RKO (cell line): Measurements from ENCODE around the gene CD27.

Source experiments
- DNase-seq: peaks from one replicate; pipeline ENCODE4 v3.0.0-alpha.2; 2016; ENCODE audit warnings: low spot score

Gene CD27

DNA sequence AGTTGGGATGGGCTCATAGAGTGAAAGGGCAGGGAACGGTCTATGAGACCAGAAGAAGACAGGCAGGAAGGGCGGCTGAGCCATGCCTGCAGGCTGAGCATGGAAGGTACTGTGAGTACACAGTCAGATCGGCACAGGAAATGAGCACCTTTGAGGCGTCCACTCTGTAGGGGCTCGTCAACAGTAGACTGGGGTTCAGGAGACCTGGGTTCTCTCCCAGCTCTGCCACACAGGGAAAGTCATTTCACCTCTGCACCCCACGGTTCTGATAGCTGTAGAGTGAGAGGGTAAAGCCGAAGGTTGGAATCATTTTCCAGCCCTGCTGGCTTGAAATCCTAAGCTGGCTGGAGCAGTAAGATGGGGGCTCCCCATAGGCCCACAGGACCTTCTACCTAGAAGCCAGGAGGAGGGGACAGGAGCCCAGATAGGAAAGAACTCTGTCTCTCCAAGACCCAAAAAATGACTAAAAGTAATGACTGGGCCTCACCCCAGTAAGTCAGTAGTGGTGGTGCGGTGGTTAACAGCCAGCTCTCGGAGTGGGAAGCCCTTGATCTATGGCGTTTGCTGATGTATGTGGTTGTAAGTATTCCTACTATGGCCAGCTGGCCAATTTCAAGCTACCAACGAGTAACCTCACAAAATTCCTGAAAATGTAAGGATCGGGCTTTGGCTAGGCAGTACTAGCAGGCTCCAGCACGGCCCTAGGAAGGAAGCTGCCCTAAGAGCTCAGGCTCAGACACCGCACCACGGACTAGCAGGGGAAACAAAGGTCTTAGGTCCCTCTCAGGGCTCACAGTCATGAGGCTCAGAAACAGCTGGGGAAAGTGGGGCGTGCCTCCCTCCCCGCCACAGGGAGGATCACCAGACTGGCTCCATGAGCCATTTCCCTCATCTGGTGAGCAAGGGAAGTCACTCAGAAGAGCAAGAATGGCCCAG lies 10.3 kb upstream of the CD27 start:
- DNase-seq = no peak

DNA sequence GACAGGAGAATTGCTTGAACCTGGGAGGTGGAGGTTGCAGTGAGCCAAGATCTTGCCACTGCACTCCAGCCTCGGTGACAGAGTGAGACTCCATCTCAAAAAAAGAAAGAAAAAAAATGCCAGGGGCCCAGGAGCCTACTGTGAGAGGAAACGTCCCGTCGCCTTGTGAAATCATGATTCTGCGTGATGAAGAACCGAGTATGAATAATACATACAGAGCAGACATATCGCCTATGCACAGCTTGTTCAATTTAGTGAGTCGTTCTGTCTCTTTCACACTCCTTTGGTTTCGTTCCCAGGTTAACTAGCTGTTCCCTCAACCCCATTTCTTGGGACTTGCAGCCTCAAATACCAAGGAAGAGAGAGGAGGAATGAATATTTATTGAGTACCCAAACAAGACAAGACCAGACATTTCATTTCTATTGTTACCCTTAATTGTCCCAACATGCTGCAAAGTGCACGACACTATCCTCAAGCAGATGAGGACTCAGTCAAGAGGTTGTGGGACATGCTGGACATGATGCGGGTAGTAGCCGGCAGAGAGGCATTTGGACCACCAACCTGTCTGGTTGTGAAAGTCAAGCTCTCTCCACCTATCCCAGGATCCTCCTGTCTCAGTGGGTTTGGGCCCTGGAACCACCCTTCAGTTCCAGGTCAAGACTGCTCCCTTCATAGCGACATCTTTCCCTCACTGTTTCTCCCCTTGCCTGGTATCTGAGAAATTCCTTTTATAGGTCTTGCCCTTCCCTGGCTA lies 8.6 kb upstream of the CD27 start:
- DNase-seq = no peak

DNA sequence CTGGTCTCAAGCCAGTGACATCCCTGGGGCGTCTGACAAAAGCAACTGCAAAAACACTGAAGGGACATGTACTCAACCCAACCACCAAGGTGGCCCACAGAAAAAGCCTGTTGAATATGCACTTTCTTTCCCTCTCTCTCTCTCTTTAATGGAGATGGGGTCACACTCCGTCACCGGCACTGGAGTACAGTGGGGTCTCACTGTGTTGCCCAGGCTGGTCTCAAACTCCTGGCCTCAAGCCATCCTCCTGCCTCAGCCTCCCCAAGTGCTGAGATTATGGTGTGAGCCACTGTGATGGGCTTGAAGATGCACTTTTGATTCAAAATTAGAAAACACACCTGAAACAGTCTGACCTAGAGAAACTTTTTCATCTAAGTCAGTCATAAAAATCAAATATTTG lies 7.2 kb upstream of the CD27 start:
- no peak for DNase-seq

DNA sequence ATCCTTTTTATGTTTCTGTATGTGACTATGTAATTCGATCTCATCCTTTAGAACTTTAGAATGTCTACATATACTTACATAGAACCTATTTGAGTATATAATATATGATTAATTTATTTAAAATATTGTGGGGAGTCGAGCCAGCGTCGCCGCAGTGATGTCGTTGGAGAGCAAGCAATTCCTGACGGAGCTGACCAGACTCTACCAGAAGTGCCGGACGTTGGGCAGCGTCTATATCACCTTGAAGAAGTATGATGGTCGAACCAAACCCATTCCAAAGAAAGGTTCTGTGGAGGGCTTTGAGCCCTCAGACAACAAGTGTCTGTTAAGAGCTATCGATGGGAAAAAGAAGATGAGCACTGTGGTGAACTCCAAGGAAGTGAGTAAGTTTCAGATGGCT lies 6.4 kb upstream of the CD27 start:
- DNase-seq = no peak

DNA sequence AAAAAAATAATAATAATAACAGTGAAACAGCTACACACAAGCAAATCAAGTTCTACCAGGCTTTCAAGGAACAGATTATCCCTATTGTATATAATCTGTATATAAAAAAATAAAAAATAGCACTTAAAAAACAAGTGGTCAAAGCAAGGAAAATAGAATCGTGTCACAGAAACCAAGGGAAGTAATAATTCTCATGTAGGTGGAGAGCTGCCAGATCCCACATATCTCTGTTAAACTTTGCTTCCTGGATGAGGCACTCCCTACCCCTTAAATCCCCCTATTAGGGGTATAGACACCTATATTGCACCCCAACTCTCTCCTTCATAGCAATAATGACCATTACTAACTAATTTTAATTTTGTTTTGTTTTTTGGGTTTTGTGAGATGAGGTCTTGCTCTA lies 4.4 kb upstream of the CD27 start:
- DNase-seq = no peak

DNA sequence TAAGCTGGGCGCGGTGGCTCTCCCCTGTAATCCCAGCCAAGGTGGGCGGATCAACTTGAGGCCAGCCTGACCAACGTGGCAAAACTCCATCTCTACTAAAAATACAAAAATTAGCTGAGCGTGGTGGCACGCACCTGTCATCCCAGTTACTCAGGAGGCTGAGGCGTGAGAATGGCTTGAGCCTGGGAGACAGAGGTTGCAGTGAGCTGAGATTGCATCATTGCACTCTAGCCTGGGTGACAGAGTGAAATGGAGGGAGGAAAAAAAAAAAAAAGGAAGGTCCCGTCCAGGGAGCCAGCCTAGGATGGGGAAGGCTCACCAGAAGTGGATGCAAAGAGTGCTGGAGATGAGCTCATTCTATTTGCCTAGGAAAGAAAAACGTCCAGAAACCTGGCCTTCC lies 1.9 kb upstream of the CD27 start:
- DNase-seq = no peak

DNA sequence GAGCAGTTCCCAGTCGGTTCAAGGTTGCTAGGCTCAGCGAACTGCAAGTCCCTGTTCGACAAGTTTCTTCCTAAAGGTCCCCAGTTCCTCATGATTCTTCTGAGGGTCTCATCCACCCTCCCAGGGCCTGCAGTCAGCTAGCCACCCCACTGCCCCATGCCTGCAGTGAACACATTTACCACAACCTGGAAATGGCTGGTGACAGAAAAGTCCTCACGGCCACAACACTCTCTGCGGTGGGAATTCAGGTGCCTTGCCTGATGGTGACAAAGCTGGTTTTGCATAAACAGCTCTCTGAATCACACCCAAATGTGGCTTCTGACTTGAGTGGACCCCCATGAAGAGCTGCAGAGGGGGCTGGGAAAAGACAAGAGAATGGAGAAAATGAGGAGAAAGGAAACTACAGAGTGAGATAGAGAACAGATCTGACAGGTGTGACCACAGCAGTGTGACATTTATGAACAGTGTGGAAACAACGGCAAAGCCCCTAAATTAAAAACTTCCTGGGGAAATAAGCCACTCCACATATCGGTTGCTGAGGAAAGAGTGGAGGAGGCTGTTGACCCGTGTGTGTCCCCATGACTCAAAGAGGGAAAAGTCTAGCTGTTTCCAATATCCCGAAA lies 1.3 kb upstream of the CD27 start:
- DNase-seq = no peak

DNA sequence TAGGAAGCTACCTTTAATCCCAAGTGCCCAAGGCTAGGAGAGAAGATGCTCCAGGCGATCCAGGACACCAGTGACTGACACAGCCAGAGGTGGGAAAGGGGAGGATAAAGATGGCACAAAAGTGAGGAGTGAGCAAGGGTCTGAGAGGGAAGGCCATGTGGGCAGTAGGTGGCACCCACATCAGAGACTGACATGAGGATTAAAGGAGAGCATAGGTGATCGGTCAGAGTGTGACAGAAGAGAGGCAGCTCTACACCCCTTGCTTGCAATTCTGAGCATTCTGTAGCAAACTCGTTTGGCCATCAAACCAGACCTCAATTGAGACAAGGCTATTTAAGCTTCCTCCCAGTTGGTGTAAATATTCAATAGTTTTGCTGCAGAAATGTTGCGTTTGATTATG lies 724 bp upstream of the CD27 start:
- DNase-seq = no peak

DNA sequence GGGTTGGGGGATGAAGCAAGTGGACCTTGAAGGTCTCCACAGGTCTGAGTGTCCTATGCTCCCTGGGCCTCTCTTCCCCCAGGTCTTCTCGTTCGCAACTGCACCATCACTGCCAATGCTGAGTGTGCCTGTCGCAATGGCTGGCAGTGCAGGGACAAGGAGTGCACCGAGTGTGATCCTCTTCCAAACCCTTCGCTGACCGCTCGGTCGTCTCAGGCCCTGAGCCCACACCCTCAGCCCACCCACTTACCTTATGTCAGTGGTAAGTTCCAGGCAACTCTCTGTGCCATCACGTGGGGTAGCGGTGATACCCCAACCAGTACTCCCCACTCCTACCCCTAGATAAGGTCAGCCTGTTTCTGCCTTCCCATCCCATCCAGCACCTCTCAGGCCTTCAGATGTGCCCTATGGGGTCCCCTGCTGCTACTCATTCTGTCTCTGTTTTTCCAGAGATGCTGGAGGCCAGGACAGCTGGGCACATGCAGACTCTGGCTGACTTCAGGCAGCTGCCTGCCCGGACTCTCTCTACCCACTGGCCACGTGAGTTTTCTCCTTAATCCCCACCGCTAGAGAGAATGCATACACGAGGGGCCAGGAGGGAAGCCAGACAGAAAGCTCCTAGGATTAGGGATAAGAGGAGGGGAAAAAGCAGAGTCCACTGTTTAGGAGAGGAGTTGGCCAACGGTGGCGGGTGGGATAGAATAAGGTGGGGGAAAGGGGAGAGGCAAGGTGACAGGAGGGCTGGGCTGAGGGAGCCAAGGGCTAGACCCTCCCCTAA lies 5.5 kb downstream of the CD27 start:
- no peak for DNase-seq

DNA sequence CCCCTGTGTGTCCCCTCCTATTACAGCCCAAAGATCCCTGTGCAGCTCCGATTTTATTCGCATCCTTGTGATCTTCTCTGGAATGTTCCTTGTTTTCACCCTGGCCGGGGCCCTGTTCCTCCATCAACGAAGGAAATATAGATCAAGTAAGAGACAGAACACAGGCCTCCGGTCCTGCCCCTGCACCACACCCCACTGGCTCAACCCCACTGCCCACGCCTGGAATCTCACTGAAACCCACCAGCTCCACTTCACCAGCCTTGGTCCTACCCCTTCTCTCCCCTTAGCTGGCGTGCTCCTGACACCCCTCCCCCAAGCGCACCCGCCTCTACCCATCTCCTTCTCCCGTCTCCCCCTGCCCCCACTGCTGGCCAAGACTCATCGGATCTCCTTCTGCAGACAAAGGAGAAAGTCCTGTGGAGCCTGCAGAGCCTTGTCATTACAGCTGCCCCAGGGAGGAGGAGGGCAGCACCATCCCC lies 6.2 kb downstream of the CD27 start:
- no peak for DNase-seq

DNA sequence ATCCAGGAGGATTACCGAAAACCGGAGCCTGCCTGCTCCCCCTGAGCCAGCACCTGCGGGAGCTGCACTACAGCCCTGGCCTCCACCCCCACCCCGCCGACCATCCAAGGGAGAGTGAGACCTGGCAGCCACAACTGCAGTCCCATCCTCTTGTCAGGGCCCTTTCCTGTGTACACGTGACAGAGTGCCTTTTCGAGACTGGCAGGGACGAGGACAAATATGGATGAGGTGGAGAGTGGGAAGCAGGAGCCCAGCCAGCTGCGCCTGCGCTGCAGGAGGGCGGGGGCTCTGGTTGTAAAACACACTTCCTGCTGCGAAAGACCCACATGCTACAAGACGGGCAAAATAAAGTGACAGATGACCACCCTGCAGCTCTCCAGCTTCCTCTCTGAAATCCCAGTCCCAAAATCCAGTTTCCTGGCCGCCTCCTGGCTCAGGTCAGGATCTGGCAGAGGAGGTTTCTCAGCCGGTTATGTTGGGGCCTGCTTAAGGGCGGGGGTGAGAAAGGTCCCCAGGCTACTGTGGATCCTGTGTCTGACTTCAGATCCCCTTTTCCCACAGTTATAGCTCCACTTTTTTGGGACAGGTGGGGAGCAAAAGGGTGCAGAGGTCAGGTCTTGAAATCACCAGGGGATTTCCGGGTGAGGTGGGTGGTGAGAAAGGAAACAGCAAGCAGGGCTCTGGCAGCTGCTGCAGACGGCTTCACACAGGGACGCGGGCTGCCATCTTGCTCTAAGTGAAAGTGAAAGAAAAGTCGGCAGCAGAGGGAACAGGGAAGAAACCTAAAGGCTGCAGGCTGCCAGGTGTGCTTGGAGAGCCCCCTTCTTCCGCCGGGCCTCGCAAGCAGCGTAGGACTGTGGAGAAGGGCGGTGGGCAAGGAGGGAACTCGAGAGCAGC lies 6.8 kb downstream of the CD27 start, which contains the start of gene TAPBPL:
Gene TAPBPL, plus strand, starts transcription at position 695 of the 897 bp plus-strand sequence. CDS start 207 bp downstream, outside the sequence.
- peak; percentile 88 for DNase-seq

DNA sequence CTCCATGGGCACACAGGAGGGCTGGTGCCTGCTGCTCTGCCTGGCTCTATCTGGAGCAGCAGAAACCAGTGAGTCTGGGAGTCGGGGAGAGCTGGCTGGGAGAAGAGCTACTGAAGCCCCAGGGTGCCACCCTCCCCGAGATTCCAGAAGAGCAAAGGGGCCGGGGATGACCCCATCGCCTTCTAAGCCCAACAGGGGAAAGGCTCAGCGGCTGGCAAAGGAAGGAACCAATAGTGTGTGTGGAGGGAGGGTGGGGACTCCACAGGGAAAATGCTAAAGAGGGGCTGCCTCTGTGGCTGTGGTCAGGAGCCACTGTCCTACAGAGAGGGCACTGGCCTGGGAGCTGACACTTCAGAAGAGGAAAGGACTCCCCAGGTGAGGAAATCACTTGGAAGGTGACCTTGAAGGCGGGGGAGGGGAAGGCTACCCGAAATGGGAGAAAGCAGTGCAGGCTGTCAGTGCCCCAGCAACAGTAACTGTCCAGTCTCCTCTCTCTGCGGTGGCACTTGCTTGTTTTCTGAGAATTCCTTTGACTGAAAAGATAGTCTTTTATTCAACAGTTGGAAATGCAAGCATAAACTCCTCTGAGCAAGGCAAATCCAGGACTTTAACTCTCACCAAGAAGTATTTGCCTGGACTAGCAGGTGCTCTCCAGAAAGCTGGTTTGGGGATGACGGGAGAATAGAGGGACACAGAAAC lies 7.6 kb downstream of the CD27 start:
- DNase-seq = no peak

DNA sequence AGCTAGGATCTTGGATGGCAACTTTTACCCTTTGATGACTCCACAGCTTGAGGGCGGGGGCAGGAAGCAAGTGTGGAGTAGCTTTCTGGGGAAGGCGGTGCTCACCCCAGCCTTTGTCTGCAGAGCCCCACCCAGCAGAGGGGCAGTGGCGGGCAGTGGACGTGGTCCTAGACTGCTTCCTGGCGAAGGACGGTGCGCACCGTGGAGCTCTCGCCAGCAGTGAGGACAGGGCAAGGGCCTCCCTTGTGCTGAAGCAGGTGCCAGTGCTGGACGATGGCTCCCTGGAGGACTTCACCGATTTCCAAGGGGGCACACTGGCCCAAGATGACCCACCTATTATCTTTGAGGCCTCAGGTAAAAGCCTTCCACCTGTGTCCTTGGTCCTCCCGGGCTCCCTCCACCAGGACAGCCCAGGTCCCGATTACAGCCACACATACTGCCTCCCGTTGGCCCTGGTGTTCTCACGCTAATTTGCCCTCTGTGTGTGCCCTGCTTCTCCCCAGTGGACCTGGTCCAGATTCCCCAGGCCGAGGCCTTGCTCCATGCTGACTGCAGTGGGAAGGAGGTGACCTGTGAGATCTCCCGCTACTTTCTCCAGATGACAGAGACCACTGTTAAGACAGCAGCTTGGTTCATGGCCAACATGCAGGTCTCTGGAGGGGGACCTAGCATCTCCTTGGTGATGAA lies 8.3 kb downstream of the CD27 start:
- DNase-seq = no peak

DNA sequence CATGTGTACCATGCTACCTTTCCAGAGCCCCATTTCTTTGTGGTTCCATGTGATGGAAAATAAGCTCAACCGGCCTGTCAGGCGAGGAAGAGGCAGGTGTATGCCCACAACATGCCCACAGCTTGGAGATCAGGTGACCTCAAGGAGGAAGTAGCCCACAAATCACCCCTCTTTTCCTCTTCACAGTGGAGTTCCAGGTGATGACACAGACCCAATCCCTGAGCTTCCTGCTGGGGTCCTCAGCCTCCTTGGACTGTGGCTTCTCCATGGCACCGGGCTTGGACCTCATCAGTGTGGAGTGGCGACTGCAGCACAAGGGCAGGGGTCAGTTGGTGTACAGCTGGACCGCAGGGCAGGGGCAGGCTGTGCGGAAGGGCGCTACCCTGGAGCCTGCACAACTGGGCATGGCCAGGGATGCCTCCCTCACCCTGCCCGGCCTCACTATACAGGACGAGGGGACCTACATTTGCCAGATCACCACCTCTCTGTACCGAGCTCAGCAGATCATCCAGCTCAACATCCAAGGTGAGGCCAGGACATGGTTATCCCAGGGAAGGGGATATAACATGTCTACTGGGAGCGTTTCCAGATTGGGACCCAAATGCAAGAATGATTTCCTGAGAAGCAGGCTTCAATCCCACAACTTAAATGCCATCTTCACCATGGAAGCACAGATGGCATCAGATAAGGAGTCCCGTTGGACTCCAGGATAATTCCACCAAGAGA lies 12.6 kb downstream of the CD27 start:
- DNase-seq = no peak

DNA sequence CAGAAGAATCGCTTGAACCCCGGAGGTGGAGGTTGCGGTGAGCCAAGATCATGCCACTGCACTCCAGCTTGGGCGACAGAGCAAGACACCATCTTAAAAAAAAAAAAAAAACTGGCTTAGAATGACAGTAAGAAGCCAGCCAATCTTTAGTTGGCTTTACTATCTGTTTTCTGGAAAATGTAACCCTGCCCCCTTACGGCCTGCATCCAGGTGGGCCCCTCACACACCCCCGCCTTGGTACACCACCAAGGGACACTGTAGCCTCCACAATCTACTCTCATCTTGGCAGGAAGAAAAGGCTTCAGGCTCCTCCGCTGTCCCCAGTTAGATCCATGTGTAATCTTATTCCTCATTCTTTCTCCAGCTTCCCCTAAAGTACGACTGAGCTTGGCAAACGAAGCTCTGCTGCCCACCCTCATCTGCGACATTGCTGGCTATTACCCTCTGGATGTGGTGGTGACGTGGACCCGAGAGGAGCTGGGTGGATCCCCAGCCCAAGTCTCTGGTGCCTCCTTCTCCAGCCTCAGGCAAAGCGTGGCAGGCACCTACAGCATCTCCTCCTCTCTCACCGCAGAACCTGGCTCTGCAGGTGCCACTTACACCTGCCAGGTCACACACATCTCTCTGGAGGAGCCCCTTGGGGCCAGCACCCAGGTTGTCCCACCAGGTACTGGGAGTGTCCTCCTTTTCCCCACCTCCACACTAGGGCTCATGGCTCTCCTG lies 13.7 kb downstream of the CD27 start:
- DNase-seq = no peak

DNA sequence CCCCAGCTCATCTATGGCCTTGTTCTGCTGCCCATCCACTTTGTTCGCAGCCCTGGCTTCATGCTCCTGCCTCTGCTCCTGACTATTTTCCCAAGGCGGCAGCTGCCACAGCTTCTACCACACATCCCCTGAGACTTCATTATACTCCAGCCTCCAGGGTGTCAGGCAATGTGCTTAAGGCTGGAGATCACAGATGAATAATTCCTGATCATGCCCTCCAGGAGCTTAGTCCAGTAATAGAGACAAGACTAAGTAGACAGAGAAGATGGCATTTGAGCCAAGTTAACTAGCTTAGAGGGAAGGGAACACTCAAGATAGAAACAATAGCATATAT lies 14.2 kb downstream of the CD27 start:
- DNase-seq = no peak

DNA sequence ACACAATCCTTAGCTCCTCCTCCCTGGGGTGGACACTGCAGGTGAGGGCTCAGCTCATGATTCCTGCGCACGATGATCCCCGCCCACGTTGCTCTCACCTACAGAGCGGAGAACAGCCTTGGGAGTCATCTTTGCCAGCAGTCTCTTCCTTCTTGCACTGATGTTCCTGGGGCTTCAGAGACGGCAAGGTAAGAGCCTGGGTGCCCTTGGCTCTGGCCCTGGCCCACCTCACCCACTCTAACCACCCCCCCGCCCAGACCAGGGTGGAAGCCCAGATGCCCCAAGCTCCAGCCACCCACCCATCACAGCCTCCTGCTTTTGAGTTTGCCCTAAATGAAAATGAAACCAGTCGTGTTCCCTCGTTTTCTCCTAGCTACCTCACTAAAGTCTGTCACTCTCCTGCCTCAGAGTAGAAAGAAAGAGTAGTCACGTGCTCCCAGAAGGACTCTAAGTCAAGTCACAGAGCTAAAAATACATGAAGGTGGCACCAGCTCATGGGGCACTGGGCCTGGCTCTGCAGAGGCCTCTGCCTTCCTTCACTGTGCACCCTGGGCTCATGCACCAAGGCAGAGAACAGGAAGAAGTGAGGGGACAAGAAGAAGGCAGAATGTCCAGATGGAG lies 16.1 kb downstream of the CD27 start:
- DNase-seq = no peak
